SK-N-MC (cell line): ENCODE data around the gene ZNF564.

Experiments
- EZH2 ChIP-seq: fragments of 200-600 bp; sonication (generic); IDR thresholded peaks from one replicate; pipeline ENCODE4 v1.6.1; 2017; ENCODE audit warnings: antibody characterized with exemption
- FOXP2 ChIP-seq: optimal IDR thresholded peaks from 2 replicates; pipeline ENCODE3; 2011; ENCODE audit warnings: mild to moderate bottlenecking, moderate library complexity; ENCODE audit not compliant: insufficient read depth; ENCODE audit errors: extremely low read length, control extremely low read depth
- POLR2AphosphoS5 ChIP-seq: IDR thresholded peaks from 2 replicates; pipeline ENCODE4 v1.6.1; 2012; ENCODE audit warnings: mild to moderate bottlenecking, low read depth, low read length, borderline replicate concordance

- TF ChIP-seq EZH2 (no peak), POLR2AphosphoS5 (no peak), FOXP2 (no peak)
Measured at GRCh38 chr19:12546903-12547302, 4.4 kb downstream of the ZNF564 start.
